ENCODE data around the gene TRAP1. TPM values are rescaled to one million over a fixed set of nuclear protein-coding genes. Genes with fewer than 3 reads are reported as not detected.
"Not testable (repeated sequence)": the region's sequence is repeated elsewhere in the genome, so short reads cannot be mapped to it uniquely, and the experiment has no call there.

The TRAP1 gene
- total RNA-seq, 2 donors from 2014 or later = 105 to 257 TPM

- Mint-ChIP-seq H3K36me3 (peaks cover 11% of the 10 kb centered on the region), H3K27ac (peak overlapping the region; percentile 89 to 97), H3K4me1 (ENCODE audit: low read depth in 2 of 2) (peaks cover 39 to 47% of the 10 kb centered on the region in 2 donors), H3K9me3 (no peaks in the 10 kb centered on the region), H3K27me3 (no peaks in the 10 kb centered on the region), H3K4me3 (peak overlapping the region; percentile 96)
- DNase-seq (ENCODE audit: low spot score) (no peak), ATAC-seq (no peak)
Observed at GRCh38 chr16:3609895-3610697, 107.2 kb downstream of the TRAP1 start.

- not testable (repeated sequence) for H3K4me3 Mint-ChIP-seq; H3K27me3 Mint-ChIP-seq; H3K9me3 Mint-ChIP-seq; DNase-seq (ENCODE audit: low spot score); ATAC-seq; H3K36me3 Mint-ChIP-seq
- H3K27ac Mint-ChIP-seq = peak overlapping the region in 1 of 2 donors; percentile 53
- H3K4me1 Mint-ChIP-seq (ENCODE audit: low read depth in 2 of 2) = peaks cover 31 to 38% of the 10 kb centered on the region in 2 donors
Observed at GRCh38 chr16:3608976-3609375, 108.3 kb downstream of the TRAP1 start.

GRCh38 chr16:3608069-3608468 lies 109.3 kb downstream of the TRAP1 start:
- H3K4me3 Mint-ChIP-seq = no peak overlapping the region
- no peaks in the 10 kb centered on the region for H3K27me3 Mint-ChIP-seq
- peaks cover 25 to 32% of the 10 kb centered on the region in 2 donors for H3K4me1 Mint-ChIP-seq (ENCODE audit: low read depth in 2 of 2)
- no peaks in the 10 kb centered on the region for H3K9me3 Mint-ChIP-seq
- no peak overlapping the region for H3K27ac Mint-ChIP-seq
- no peak for ATAC-seq
- no peak for DNase-seq (ENCODE audit: low spot score)
- peaks cover 11% of the 10 kb centered on the region for H3K36me3 Mint-ChIP-seq

Other genes with a start within 250 kb of the TRAP1 start
- gene C16orf90, start 222.0 kb downstream of the TRAP1 start, total RNA-seq = not detected
- 10 to 100 TPM in 1 of 2 donors, 1 to 10 TPM in 1; 4.3 to 10.8 TPM for gene CLUAP1, start 216.5 kb downstream of the TRAP1 start, total RNA-seq
- gene NLRC3, start 140.1 kb downstream of the TRAP1 start, total RNA-seq = 10 to 100 TPM; 48.3 to 61.8 TPM
- gene SLX4, start 105.9 kb downstream of the TRAP1 start, total RNA-seq = 10 to 100 TPM; 13.4 to 18.4 TPM
- 10 to 100 TPM; 19.1 to 25.5 TPM for gene DNASE1, start 62.8 kb downstream of the TRAP1 start, total RNA-seq
- 10 to 100 TPM; 76.2 to 90.3 TPM for gene CREBBP, start 163.2 kb upstream of the TRAP1 start, total RNA-seq

Measured in natural killer cell treated with Interleukin-12 subunit alpha and Interleukin-12 subunit beta and Interleukin-15 and Interleukin-18, amount 100 ng/mL, for 72 hours (primary cell).